BJ (cell line): ENCODE measurements around the gene MED25. TPM values are rescaled to one million over a fixed set of nuclear protein-coding genes. Genes with fewer than 3 reads are reported as not detected.

Experiments used
- CTCF ChIA-PET: fragments of 350-600 bp; formaldehyde crosslinking; extraction: SDS; loops from one replicate; lab custom pipeline; 2021; ENCODE audit warnings: antibody characterized with exemption, inconsistent platforms; lab: Yijun Ruan, JAX
- POLR2A ChIA-PET: fragments of 300-600 bp; sonication (Branson Sonifier 250); formaldehyde crosslinking; extraction: SDS; loops from one replicate; lab custom pipeline; 2021; ENCODE audit warnings: antibody characterized with exemption; lab: Charles Lee
- DNase-seq: peaks from one replicate; pipeline ENCODE4 v3.0.0-alpha.2; 2011; ENCODE audit warnings: low read depth
- H3K27me3 ChIP-seq: 2 replicates; pipeline ENCODE4 v1.6.0; 2011; ENCODE audit warnings: low read length; ENCODE audit not compliant: control insufficient read depth, insufficient read depth
- H3K36me3 ChIP-seq: 2 replicates; pipeline ENCODE4 v1.5.1; 2011; ENCODE audit warnings: low read length; ENCODE audit not compliant: control insufficient read depth, insufficient read depth
- H3K4me3 ChIP-seq: 2 replicates; pipeline ENCODE4 v1.5.1; 2011; ENCODE audit warnings: low read depth, mild to moderate bottlenecking, control low read depth, low read length
- CTCF ChIP-seq: IDR thresholded peaks from 2 replicates; pipeline ENCODE4 v1.5.1; 2011; ENCODE audit warnings: low read depth, mild to moderate bottlenecking, control low read depth, inconsistent platforms, low read length, moderate library complexity; ENCODE audit not compliant: insufficient read depth
- polyA plus RNA-seq: library from polyadenylated mRNA; depleted of rRNA; stranded (reverse); fragments of >200 nt; gene quantifications from 2 replicates; pipeline ENCODE4 v1.2.3, GENCODE V29; 2011

MED25 gene
- polyA plus RNA-seq, 1 experiment, result 27.7 TPM

- DNase-seq, result no peak
- POLR2A ChIA-PET, result no interaction called here
- peaks cover 48% of the 10 kb centered on the region for H3K36me3 ChIP-seq
- H3K4me3 ChIP-seq, result no peak overlapping the region
- no peaks in the 10 kb centered on the region for H3K27me3 ChIP-seq
- CTCF ChIA-PET, result no interaction called here
- TF ChIP-seq CTCF, result no peak
Observed at GRCh38 chr19:49831592-49831991, 13.5 kb downstream of the MED25 start.

GRCh38 chr19:49832556-49832955, 14.5 kb downstream of the MED25 start:
- peaks cover 51% of the 10 kb centered on the region for H3K36me3 ChIP-seq
- no peak for TF ChIP-seq CTCF
- no peak for DNase-seq
- ChIA-PET CTCF (no interaction called here), POLR2A (no interaction called here)
- no peak overlapping the region for H3K4me3 ChIP-seq
- H3K27me3 ChIP-seq, result no peaks in the 10 kb centered on the region

GRCh38 chr19:49833599-49833998, 15.5 kb downstream of the MED25 start:
- CTCF ChIA-PET, result no interaction called here
- POLR2A ChIA-PET, result no interaction called here
- no peak for DNase-seq
- Histone ChIP-seq H3K4me3 (no peak overlapping the region), H3K27me3 (no peaks in the 10 kb centered on the region), H3K36me3 (peaks cover 50% of the 10 kb centered on the region)
- TF ChIP-seq CTCF, result no peak

GRCh38 chr19:49835562-49835961, 17.5 kb downstream of the MED25 start:
- ChIA-PET CTCF (no interaction called here), POLR2A (no interaction called here)
- H3K27me3 ChIP-seq, result no peaks in the 10 kb centered on the region
- TF ChIP-seq CTCF, result no peak
- H3K4me3 ChIP-seq, result no peak overlapping the region
- DNase-seq, result no peak
- peaks cover 46% of the 10 kb centered on the region for H3K36me3 ChIP-seq

- POLR2A ChIA-PET, result no interaction called here
- Histone ChIP-seq H3K4me3 (no peak overlapping the region), H3K27me3 (no peaks in the 10 kb centered on the region), H3K36me3 (peaks cover 43% of the 10 kb centered on the region)
- CTCF ChIA-PET, result no interaction called here
- DNase-seq, result no peak
- TF ChIP-seq CTCF, result no peak
Observed at GRCh38 chr19:49836176-49837008, 18.3 kb downstream of the MED25 start.
